Right cardiac atrium (tissue), 5 donors: Measurements from ENCODE around the gene MORN1. TPM values are rescaled to one million over a fixed set of nuclear protein-coding genes. Genes with fewer than 3 reads are reported as not detected.

Experiments used
- ATAC-seq, 2 donors: fragments of 200-7000 bp; cut with Tn5 transposase; one replicate each; pipeline versions ENCODE4 v1.8.0 to v1.9.1; 2020; ENCODE audit warnings: moderate library complexity in 2 of 2, mild to moderate bottlenecking in 1 of 2
- DNase-seq, 3 donors: peaks; one replicate each; pipeline ENCODE4 v3.0.0-alpha.2; 2020
- H3K27ac ChIP-seq: one replicate; pipeline ENCODE4 v1.5.1; 2013; ENCODE audit warnings: mild to moderate bottlenecking, low read length, control low read depth, moderate library complexity
- H3K27me3 ChIP-seq: one replicate; pipeline ENCODE4 v1.6.1; 2013; ENCODE audit not compliant: control insufficient read depth, insufficient read depth
- H3K4me1 ChIP-seq: one replicate; pipeline ENCODE4 v1.6.1; 2013; ENCODE audit warnings: low read length; ENCODE audit not compliant: control insufficient read depth, insufficient read depth
- H3K4me3 ChIP-seq: one replicate; pipeline ENCODE4 v1.5.1; 2013; ENCODE audit warnings: low read length, control low read depth
- H3K9me3 ChIP-seq: one replicate; pipeline ENCODE4 v1.6.1; 2013; ENCODE audit warnings: low read length; ENCODE audit not compliant: control insufficient read depth
- WGBS: extraction: QIAGEN DNeasy Blood & Tissue Kit; methylation state at CpG from one replicate; pipeline ENCODE4 v1.1.7; 2013; 5-methylcytosine and 5-hydroxymethylcytosine counted together
- intact Hi-C, 4 donors: fragments of 100-400 bp; cut with DNase I; formaldehyde crosslinking; loops; one replicate each; pipeline versions ENCODE4 v1.11.0 to v1.14.0; 2022 to 2023
- polyA plus RNA-seq: library from polyadenylated mRNA; stranded (reverse); fragments of 200-250 nt; gene quantifications from one replicate; pipeline ENCODE4 v1.2.3, GENCODE V29; 2013
- total RNA-seq, 4 donors: library from RNA; stranded (reverse); fragmentation: NEBNext Ultra II Directional; extraction: Animal tissue kit (Norgen Biotek cat#: 25700); gene quantifications; one replicate each; pipeline ENCODE4 v1.2.1, GENCODE V29; 2021
- donor health status: healthy with polysubstance abuse.
- donor health status: DM: no; HTN: yes; CAD: no.
- donor health status: DM: no; HTN: no; CAD: no.
- donor health status: DM: no; HTN: yes; CAD: no; lungs with severe emphysema.
- donor health status: DM: yes; HTN: yes; CAD: no.

The MORN1 gene
- total and polyA plus RNA-seq, 5 donors, result 3.2 to 5.1 (median 4.1) TPM

GRCh38 chr1:2419416-2419815 is 28.1 kb upstream of the MORN1 start:
- no peak for ATAC-seq
- Histone ChIP-seq H3K27ac (no peak overlapping the region), H3K4me1 (no peaks in the 10 kb centered on the region), H3K9me3 (peaks cover 3% of the 10 kb centered on the region), H3K27me3 (no peaks in the 10 kb centered on the region), H3K4me3 (no peak overlapping the region)
- intact Hi-C loops, result loop anchor here (5.0 to 10.0 kb wide), 4 partner anchors 128 to 1005 kb away; no protein-coding TSS in a partner anchor
- DNase-seq, result peak in 1 of 3 donors; percentile 34
- WGBS, result 77% methylated on average over 16 of the region's 16 CpGs

GRCh38 chr1:2418791-2419320 is 27.5 kb upstream of the MORN1 start:
- intact Hi-C loops, result loop anchor here (5.0 to 10.0 kb wide), 4 partner anchors 128 to 1006 kb away; no protein-coding TSS in a partner anchor
- Histone ChIP-seq H3K27ac (no peak overlapping the region), H3K4me3 (no peak overlapping the region), H3K4me1 (peaks cover 2% of the 10 kb centered on the region), H3K27me3 (no peaks in the 10 kb centered on the region), H3K9me3 (peaks cover 3% of the 10 kb centered on the region)
- WGBS, result 69% methylated on average over 16 of the region's 16 CpGs
- ATAC-seq (no peak), DNase-seq (no peak)

- H3K9me3 ChIP-seq, result no peaks in the 10 kb centered on the region
- peaks cover 2% of the 10 kb centered on the region for H3K4me1 ChIP-seq
- no peak overlapping the region for H3K4me3 ChIP-seq
- ATAC-seq, result no peak
- intact Hi-C loops, result loop anchor here (5.0 to 10.0 kb wide), 4 partner anchors 129 to 1007 kb away; no protein-coding TSS in a partner anchor
- peak in 1 of 3 donors; percentile 37 for DNase-seq
- 66% methylated on average over 14 of the region's 14 CpGs for WGBS
- no peak overlapping the region for H3K27ac ChIP-seq
- no peaks in the 10 kb centered on the region for H3K27me3 ChIP-seq
These were observed 26.5 kb upstream of the MORN1 start for GRCh38 chr1:2417833-2418225.

- intact Hi-C loops, result loop anchor here (5.0 to 10.0 kb wide), 4 partner anchors 130 to 1008 kb away; no protein-coding TSS in a partner anchor
- WGBS, result 74% methylated on average over 13 of the region's 13 CpGs
- ATAC-seq (no peak), DNase-seq (peak in 1 of 3 donors; percentile 44)
- Histone ChIP-seq H3K27me3 (no peaks in the 10 kb centered on the region), H3K4me3 (no peak overlapping the region), H3K4me1 (peaks cover 2% of the 10 kb centered on the region), H3K27ac (no peak overlapping the region), H3K9me3 (no peaks in the 10 kb centered on the region)
These were observed 25.9 kb upstream of the MORN1 start for GRCh38 chr1:2417083-2417832.

GRCh38 chr1:2416403-2416802 is 25.0 kb upstream of the MORN1 start:
- Histone ChIP-seq H3K27ac (no peak overlapping the region), H3K9me3 (no peaks in the 10 kb centered on the region), H3K27me3 (no peaks in the 10 kb centered on the region), H3K4me3 (no peak overlapping the region), H3K4me1 (peaks cover 5% of the 10 kb centered on the region)
- ATAC-seq, result no peak
- intact Hi-C loops, result loop anchor here (5.0 to 10.0 kb wide), 4 partner anchors 131 to 1008 kb away; no protein-coding TSS in a partner anchor
- 48% methylated on average over 12 of the region's 12 CpGs for WGBS
- DNase-seq, result peak in 2 of 3 donors; percentile 46 to 57

GRCh38 chr1:2415801-2416208 is 24.5 kb upstream of the MORN1 start:
- intact Hi-C loops, result loop anchor here (2.0 to 10.0 kb wide), 5 partner anchors 131 to 1009 kb away; no protein-coding TSS in a partner anchor
- DNase-seq, result peak in 1 of 3 donors; percentile 57
- H3K4me3 ChIP-seq, result no peak overlapping the region
- H3K9me3 ChIP-seq, result no peaks in the 10 kb centered on the region
- WGBS, result 61% methylated on average over 19 of the region's 19 CpGs
- H3K27me3 ChIP-seq, result no peaks in the 10 kb centered on the region
- H3K27ac ChIP-seq, result no peak overlapping the region
- peaks cover 5% of the 10 kb centered on the region for H3K4me1 ChIP-seq
- ATAC-seq, result no peak

- Histone ChIP-seq H3K4me1 (peaks cover 5% of the 10 kb centered on the region), H3K4me3 (no peak overlapping the region), H3K27me3 (no peaks in the 10 kb centered on the region), H3K9me3 (no peaks in the 10 kb centered on the region), H3K27ac (no peak overlapping the region)
- peak in 1 of 3 donors; percentile 52 for DNase-seq
- intact Hi-C loops, result loop anchor here (2.0 to 10.0 kb wide), 5 partner anchors 131 to 1009 kb away; no protein-coding TSS in a partner anchor
- WGBS, result 65% methylated on average over 11 of the region's 11 CpGs
- no peak for ATAC-seq
These were observed 24.0 kb upstream of the MORN1 start for GRCh38 chr1:2415337-2415736.

GRCh38 chr1:2414297-2414958 is 23.1 kb upstream of the MORN1 start:
- intact Hi-C loops, result loop anchor here in 3 of 4 donors (2.0 to 10.0 kb wide), 3 partner anchors 132 to 1010 kb away; no protein-coding TSS in a partner anchor
- Histone ChIP-seq H3K4me3 (no peak overlapping the region), H3K27ac (no peak overlapping the region), H3K4me1 (peaks cover 5% of the 10 kb centered on the region), H3K27me3 (no peaks in the 10 kb centered on the region), H3K9me3 (no peaks in the 10 kb centered on the region)
- WGBS, result 3% methylated on average over 25 of the region's 25 CpGs
- peak; percentile 77 to 91 (median 90) for DNase-seq
- peak; percentile 14 to 41 for ATAC-seq

- intact Hi-C loops, result loop anchor here in 3 of 4 donors (2.0 to 10.0 kb wide), 3 partner anchors 133 to 1011 kb away; no protein-coding TSS in a partner anchor
- no peak overlapping the region for H3K27ac ChIP-seq
- 50% methylated on average over 28 of the region's 28 CpGs for WGBS
- H3K27me3 ChIP-seq, result no peaks in the 10 kb centered on the region
- ATAC-seq (peak; percentile 1 to 2), DNase-seq (peak in 2 of 3 donors; percentile 68 to 72)
- no peaks in the 10 kb centered on the region for H3K9me3 ChIP-seq
- H3K4me3 ChIP-seq, result peak overlapping the region; percentile 75
- peaks cover 5% of the 10 kb centered on the region for H3K4me1 ChIP-seq
These were observed 22.3 kb upstream of the MORN1 start for GRCh38 chr1:2413495-2414296.
